Gastroesophageal sphincter (tissue), 3 donors: ENCODE results near the gene MIER2.

Experiments
- CTCF ChIP-seq, 4 experiments: fragments of 200-600 bp in 2 of 4; fragments of 450-650 bp in 2 of 4; sonication (generic) in 1 of 4; IDR thresholded peaks; one replicate each; pipeline ENCODE4 v1.5.1; 2017 to 2019; ENCODE audit warnings: antibody characterized with exemption in 4 of 4, mild to moderate bottlenecking in 2 of 4, moderate library complexity in 2 of 4
- POLR2A ChIP-seq, 2 donors: fragments of 450-650 bp; IDR thresholded peaks; one replicate each; pipeline ENCODE4 v1.6.1; 2017; ENCODE audit warnings: antibody characterized with exemption in 2 of 2, mild to moderate bottlenecking in 2 of 2, moderate library complexity in 1 of 2

GRCh38 chr19:279656-280055 lies 64.9 kb downstream of the MIER2 start:
- no peak for TF ChIP-seq CTCF (IDR thresholded peaks at IDR 0.05)
- TF ChIP-seq POLR2A (IDR thresholded peaks at IDR 0.05): no peak
